ENCODE data around the gene FBXL5. TPM values are rescaled to one million over a fixed set of nuclear protein-coding genes. Genes with fewer than 3 reads are reported as not detected.
A peak's percentile ranks its signal among the peaks of the same experiment; 100 is the strongest.

Gene FBXL5
- total RNA-seq, 2 experiments from 2014 or later, result 43.5 to 102 TPM

DNA sequence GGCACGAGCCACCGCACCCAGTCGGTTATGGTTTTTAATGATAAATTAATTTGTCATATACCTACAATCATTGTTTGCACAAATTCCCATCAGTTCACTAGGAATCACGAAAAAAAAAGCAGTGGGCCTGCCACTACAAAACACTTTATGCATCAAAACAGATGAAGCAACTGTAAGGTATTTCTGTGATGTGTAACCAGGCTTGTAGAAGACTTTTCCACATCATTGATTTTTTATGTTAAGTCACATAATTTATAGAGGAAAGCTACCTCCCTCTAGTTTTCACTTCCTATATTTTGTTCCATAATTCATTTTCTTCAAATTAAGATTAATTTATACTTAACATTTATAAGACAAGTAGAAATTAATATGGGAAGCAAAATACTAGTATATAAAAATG lies 19.8 kb upstream of the FBXL5 start:
- peak overlapping the region; percentile 78 for H3K4me2 ChIP-seq (ENCODE audit: low read length)
- H2AFZ ChIP-seq (ENCODE audit: low read length), result no peak overlapping the region
- intact Hi-C loops (cut with micrococcal nuclease; ENCODE audit: unreplicated experiment), result loop anchor here (1.0 to 2.0 kb wide), 2 partner anchors 196 to 672 kb away; partner anchors contain the start of gene CPEB2
- no peaks in the 10 kb centered on the region for H3K9me2 ChIP-seq (ENCODE audit: insufficient read depth, low read length)
- TF ChIP-seq EZH2phosphoT487 (IDR thresholded peaks at IDR 0.05; ENCODE audit: borderline replicate concordance, low read depth, low read length), result no peak
- TF ChIP-seq, protein P1, sequence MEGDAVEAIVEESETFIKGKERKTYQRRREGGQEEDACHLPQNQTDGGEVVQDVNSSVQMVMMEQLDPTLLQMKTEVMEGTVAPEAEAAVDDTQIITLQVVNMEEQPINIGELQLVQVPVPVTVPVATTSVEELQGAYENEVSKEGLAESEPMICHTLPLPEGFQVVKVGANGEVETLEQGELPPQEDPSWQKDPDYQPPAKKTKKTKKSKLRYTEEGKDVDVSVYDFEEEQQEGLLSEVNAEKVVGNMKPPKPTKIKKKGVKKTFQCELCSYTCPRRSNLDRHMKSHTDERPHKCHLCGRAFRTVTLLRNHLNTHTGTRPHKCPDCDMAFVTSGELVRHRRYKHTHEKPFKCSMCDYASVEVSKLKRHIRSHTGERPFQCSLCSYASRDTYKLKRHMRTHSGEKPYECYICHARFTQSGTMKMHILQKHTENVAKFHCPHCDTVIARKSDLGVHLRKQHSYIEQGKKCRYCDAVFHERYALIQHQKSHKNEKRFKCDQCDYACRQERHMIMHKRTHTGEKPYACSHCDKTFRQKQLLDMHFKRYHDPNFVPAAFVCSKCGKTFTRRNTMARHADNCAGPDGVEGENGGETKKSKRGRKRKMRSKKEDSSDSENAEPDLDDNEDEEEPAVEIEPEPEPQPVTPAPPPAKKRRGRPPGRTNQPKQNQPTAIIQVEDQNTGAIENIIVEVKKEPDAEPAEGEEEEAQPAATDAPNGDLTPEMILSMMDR (conservative IDR thresholded peaks at IDR 0.05; ENCODE audit: low read length), result no peak
- ChIA-PET CTCF (ENCODE audit: unreplicated experiment) (interaction anchor here (1.0 kb wide), 1 partner anchor 11 kb away, joined by 4 read pairs; no protein-coding TSS in a partner anchor), POLR2A (interaction anchor here (0.6 to 8.4 kb wide), 6 partner anchors 9 to 517 kb away, joined by 3 to 67 read pairs (median 8); partner anchors contain the start of gene FBXL5)
- no peaks in the 10 kb centered on the region; the same call in 1 of the 2 replicates for H4K20me1 ChIP-seq (ENCODE audit: insufficient read depth, low read length)
- peak; percentile 54 for DNase-seq (ENCODE audit: low spot score)
- H3K4me3 ChIP-seq (ENCODE audit: low read depth, low read length, poor library complexity, severe bottlenecking), result peak overlapping the region; percentile 90
- peaks cover 6% of the 10 kb centered on the region; the same call in 1 of the 2 replicates for H3K9me3 ChIP-seq (ENCODE audit: low read length)
- H3K36me3 ChIP-seq (ENCODE audit: insufficient read depth, low read length), result peaks cover 43% of the 10 kb centered on the region
- peaks cover 88% of the 10 kb centered on the region for H3K79me2 ChIP-seq (ENCODE audit: insufficient read depth, low read depth, low read length)
- no TSS peak for BruUV-seq (replicated peaks)
- H3K27ac ChIP-seq (ENCODE audit: low read depth, low read length, poor library complexity, severe bottlenecking), result peak overlapping the region; percentile 82
- H3K4me1 ChIP-seq (ENCODE audit: insufficient read depth, low read length, poor library complexity, severe bottlenecking), result peaks cover 81% of the 10 kb centered on the region

DNA sequence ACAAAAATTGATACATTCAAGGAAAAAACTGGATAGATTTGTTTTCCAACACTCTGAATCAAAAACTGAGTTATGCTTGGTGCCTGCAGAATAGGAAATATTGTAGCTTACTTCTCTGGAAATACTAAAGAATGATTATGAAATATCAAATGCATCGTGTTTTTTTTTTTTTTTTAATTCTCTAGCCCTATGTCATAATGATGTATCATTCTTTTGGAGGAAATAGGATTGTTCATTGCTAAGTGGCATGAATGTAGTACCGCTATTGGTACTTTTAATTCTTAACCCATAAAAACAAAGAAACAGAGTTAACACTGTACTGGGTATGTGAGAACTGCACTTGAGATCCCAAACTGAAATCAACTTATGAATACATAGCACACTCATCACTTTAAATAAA lies 18.9 kb upstream of the FBXL5 start:
- ChIA-PET POLR2A (interaction anchor here (0.6 to 8.4 kb wide), 5 partner anchors 10 to 420 kb away, joined by 3 to 67 read pairs (median 7); partner anchors contain the start of gene FBXL5), CTCF (ENCODE audit: unreplicated experiment) (no interaction called here)
- no peak for TF ChIP-seq EZH2phosphoT487 (IDR thresholded peaks at IDR 0.05; ENCODE audit: borderline replicate concordance, low read depth, low read length)
- TF ChIP-seq, protein P1 (conservative IDR thresholded peaks at IDR 0.05; ENCODE audit: low read length), result no peak
- Histone ChIP-seq H4K20me1 (ENCODE audit: insufficient read depth, low read length) (peaks cover under 1% of the 10 kb centered on the region; the same call in 1 of the 2 replicates), H3K9me2 (ENCODE audit: insufficient read depth, low read length) (no peaks in the 10 kb centered on the region), H3K79me2 (ENCODE audit: insufficient read depth, low read depth, low read length) (peaks cover 88% of the 10 kb centered on the region), H3K4me2 (ENCODE audit: low read length) (peak overlapping the region; percentile 78), H3K9me3 (ENCODE audit: low read length) (peaks cover 6% of the 10 kb centered on the region; the same call in 1 of the 2 replicates), H3K36me3 (ENCODE audit: insufficient read depth, low read length) (peaks cover 46% of the 10 kb centered on the region), H3K4me3 (ENCODE audit: low read depth, low read length, poor library complexity, severe bottlenecking) (no peak overlapping the region), H2AFZ (ENCODE audit: low read length) (no peak overlapping the region), H3K27ac (ENCODE audit: low read depth, low read length, poor library complexity, severe bottlenecking) (no peak overlapping the region), H3K4me1 (ENCODE audit: insufficient read depth, low read length, poor library complexity, severe bottlenecking) (peaks cover 72% of the 10 kb centered on the region)
- BruUV-seq (replicated peaks), result no TSS peak
- intact Hi-C loops (cut with micrococcal nuclease; ENCODE audit: unreplicated experiment), result loop anchor here (2.0 kb wide), 1 partner anchor 671 kb away; the partner anchor contains the start of gene CPEB2
- no peak for DNase-seq (ENCODE audit: low spot score)

DNA sequence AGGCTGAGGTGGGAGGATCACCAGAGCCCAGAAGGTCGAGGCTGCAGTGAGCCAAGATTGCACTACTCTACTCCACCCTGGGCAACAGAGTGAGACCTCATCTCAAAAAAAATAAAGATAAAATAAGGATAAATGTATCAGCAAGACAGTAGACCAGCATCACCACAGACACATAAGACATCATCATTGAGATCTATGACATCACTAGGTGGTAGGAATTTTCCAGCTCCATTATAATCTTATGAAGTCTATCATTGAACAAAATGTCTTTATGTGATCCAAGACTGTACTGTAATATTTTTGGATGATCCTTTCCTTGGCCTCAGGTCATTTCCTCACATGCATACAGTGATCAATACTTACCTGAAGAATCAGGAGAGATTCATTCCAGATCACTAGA lies 18.2 kb upstream of the FBXL5 start:
- Histone ChIP-seq H3K79me2 (ENCODE audit: insufficient read depth, low read depth, low read length) (peaks cover 82% of the 10 kb centered on the region), H3K36me3 (ENCODE audit: insufficient read depth, low read length) (peaks cover 53% of the 10 kb centered on the region), H2AFZ (ENCODE audit: low read length) (no peak overlapping the region), H3K9me3 (ENCODE audit: low read length) (peaks cover 6% of the 10 kb centered on the region; the same call in 1 of the 2 replicates), H3K9me2 (ENCODE audit: insufficient read depth, low read length) (no peaks in the 10 kb centered on the region), H3K4me2 (ENCODE audit: low read length) (no peak overlapping the region), H3K4me1 (ENCODE audit: insufficient read depth, low read length, poor library complexity, severe bottlenecking) (peaks cover 65% of the 10 kb centered on the region), H4K20me1 (ENCODE audit: insufficient read depth, low read length) (peaks cover 5% of the 10 kb centered on the region; the same call in 1 of the 2 replicates), H3K4me3 (ENCODE audit: low read depth, low read length, poor library complexity, severe bottlenecking) (no peak overlapping the region), H3K27ac (ENCODE audit: low read depth, low read length, poor library complexity, severe bottlenecking) (no peak overlapping the region)
- POLR2A ChIA-PET, result interaction anchor here (0.6 to 8.4 kb wide), 7 partner anchors 10 to 419 kb away, joined by 3 to 67 read pairs (median 3); partner anchors contain the start of gene FBXL5
- BruUV-seq (replicated peaks), result no TSS peak
- CTCF ChIA-PET (ENCODE audit: unreplicated experiment), result interaction anchor here (0.9 kb wide), 1 partner anchor 16 kb away, joined by 3 read pairs; no protein-coding TSS in a partner anchor
- TF ChIP-seq EZH2phosphoT487 (IDR thresholded peaks at IDR 0.05; ENCODE audit: borderline replicate concordance, low read depth, low read length), result no peak
- TF ChIP-seq, protein P1 (conservative IDR thresholded peaks at IDR 0.05; ENCODE audit: low read length), result no peak
- DNase-seq (ENCODE audit: low spot score), result no peak
- intact Hi-C loops (cut with micrococcal nuclease; ENCODE audit: unreplicated experiment), result no loop called here
